Endodermal cell (in vitro differentiated cells): ENCODE data around the gene SELENOO. TPM values are rescaled to one million over a fixed set of nuclear protein-coding genes. Genes with fewer than 3 reads are reported as not detected.

Experiments
- DNase-seq: peaks from one replicate; pipeline ENCODE4 v3.0.0-alpha.2; 2017
- H3K27ac ChIP-seq: 2 replicates; pipeline ENCODE4 v1.5.1; 2013; ENCODE audit warnings: mild to moderate bottlenecking, low read depth, low read length, moderate library complexity
- H3K27me3 ChIP-seq: 2 replicates; pipeline ENCODE4 v1.6.1; 2013; ENCODE audit warnings: mild to moderate bottlenecking, low read length, moderate library complexity; ENCODE audit not compliant: insufficient read depth, control insufficient read depth, poor library complexity, severe bottlenecking
- H3K36me3 ChIP-seq: 2 replicates; pipeline ENCODE4 v1.7.0; 2013; ENCODE audit warnings: mild to moderate bottlenecking, low read length, moderate library complexity; ENCODE audit not compliant: control insufficient read depth, insufficient read depth
- H3K4me1 ChIP-seq: one replicate; pipeline ENCODE4 v1.7.0; 2013; ENCODE audit warnings: low read length; ENCODE audit not compliant: control insufficient read depth, insufficient read depth
- H3K4me3 ChIP-seq: 2 replicates; pipeline ENCODE4 v1.5.1; 2013; ENCODE audit warnings: mild to moderate bottlenecking, low read length, moderate library complexity
- H3K9ac ChIP-seq: 2 replicates; pipeline ENCODE4 v1.6.1; 2013; ENCODE audit warnings: mild to moderate bottlenecking, low read length, moderate library complexity; ENCODE audit not compliant: poor library complexity, severe bottlenecking; ENCODE audit errors: extremely low read depth
- H3K9me3 ChIP-seq: 2 replicates; pipeline ENCODE4 v1.6.1; 2013; ENCODE audit warnings: mild to moderate bottlenecking, low read length, moderate library complexity; ENCODE audit not compliant: control insufficient read depth
- H3K27ac Mint-ChIP-seq: 2 replicates; pipeline ENCODE4 v1.8.0; 2020; ENCODE audit warnings: mixed read lengths
- H3K27me3 Mint-ChIP-seq: 2 replicates; pipeline ENCODE4 v1.8.0; 2021; ENCODE audit warnings: mild to moderate bottlenecking, mixed read lengths; ENCODE audit not compliant: insufficient read depth
- H3K36me3 Mint-ChIP-seq: 2 replicates; pipeline ENCODE4 v1.8.0; 2020; ENCODE audit warnings: low read depth, mixed read lengths
- H3K4me1 Mint-ChIP-seq: 2 replicates; pipeline ENCODE4 v1.8.0; 2020; ENCODE audit warnings: mixed read lengths
- H3K4me3 Mint-ChIP-seq: 2 replicates; pipeline ENCODE4 v1.8.0; 2020; ENCODE audit warnings: mild to moderate bottlenecking, moderate library complexity, mixed read lengths
- H3K9me3 Mint-ChIP-seq: 2 replicates; pipeline ENCODE4 v1.8.0; 2020; ENCODE audit warnings: mild to moderate bottlenecking, mixed read lengths
- WGBS, 2 experiments: methylation state at CpG; one replicate each; pipeline versions ENCODE4 v1.1.5 to v1.1.7; 2013; ENCODE audit warnings: missing lambda C conversion rate in 2 of 2, mixed read lengths in 1 of 2; ENCODE audit not compliant: insufficient coverage in 1 of 2, insufficient read length in 1 of 2; 5-methylcytosine and 5-hydroxymethylcytosine counted together
- total RNA-seq, 2 donors: library from RNA; stranded (reverse); fragmentation: NEBNext Ultra II Directional in 1 of 2; extraction: Animal tissue kit (Norgen Biotek cat#: 25700) in 1 of 2; gene quantifications; 2 replicates in 1 of 2; 3 replicates in 1 of 2; pipeline ENCODE4 v1.2.1, GENCODE V29; 2021
- TF ChIP-seq, protein P1 (sequence below): fragments of 200-600 bp; sonication (generic); conservative IDR thresholded peaks from 2 replicates; pipeline ENCODE4 v1.5.0; 2021; ENCODE audit warnings: antibody characterized with exemption, mild to moderate bottlenecking

Gene SELENOO
- total RNA-seq, 2 donors from 2014 or later, result 22.2 to 22.9 TPM

DNA sequence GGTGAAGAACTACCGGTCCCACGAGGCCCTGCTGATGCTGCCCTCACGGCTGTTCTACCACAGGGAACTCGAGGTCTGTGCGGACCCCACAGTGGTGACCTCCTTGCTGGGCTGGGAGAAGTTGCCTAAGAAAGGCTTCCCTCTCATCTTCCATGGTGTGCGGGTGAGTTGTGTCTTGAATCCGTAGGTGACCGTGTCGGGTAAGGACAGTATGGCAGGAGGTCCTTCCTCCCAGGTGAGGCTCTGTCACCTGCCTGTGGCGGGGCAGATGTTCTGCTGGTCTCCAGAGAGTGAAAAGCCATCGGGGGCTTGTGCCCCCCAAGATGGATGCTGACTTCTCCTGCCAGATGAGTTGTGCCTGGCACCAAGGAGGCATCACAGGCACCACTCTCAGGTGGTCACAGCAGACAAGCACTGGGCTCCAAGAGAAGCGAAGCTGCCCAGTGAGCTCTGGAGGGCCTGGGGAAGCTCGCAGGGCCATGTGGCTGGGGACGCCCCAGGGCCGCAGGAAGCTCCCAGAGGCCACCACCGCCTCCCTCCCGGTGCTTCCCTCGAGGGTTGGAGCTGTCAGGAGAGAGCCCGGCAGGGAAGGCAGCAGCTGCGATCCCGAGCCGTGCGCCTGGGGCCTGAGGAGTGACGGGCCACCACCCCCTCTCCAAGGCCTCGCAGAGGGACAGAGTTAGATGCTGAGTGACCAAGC is 47.6 kb upstream of the SELENOO start:
- H3K27me3 Mint-ChIP-seq, result peaks cover 7% of the 10 kb centered on the region
- H3K36me3 Mint-ChIP-seq, result no peaks in the 10 kb centered on the region
- Histone ChIP-seq H3K9ac (no peak overlapping the region), H3K36me3 (no peaks in the 10 kb centered on the region), H3K4me3 (no peak overlapping the region), H3K27me3 (peaks cover 7% of the 10 kb centered on the region), H3K27ac (no peak overlapping the region), H3K4me1 (no peaks in the 10 kb centered on the region), H3K9me3 (no peaks in the 10 kb centered on the region)
- no peak overlapping the region for H3K4me3 Mint-ChIP-seq
- H3K27ac Mint-ChIP-seq, result no peak overlapping the region
- no peak for DNase-seq
- no peaks in the 10 kb centered on the region for H3K4me1 Mint-ChIP-seq
- TF ChIP-seq, protein P1, sequence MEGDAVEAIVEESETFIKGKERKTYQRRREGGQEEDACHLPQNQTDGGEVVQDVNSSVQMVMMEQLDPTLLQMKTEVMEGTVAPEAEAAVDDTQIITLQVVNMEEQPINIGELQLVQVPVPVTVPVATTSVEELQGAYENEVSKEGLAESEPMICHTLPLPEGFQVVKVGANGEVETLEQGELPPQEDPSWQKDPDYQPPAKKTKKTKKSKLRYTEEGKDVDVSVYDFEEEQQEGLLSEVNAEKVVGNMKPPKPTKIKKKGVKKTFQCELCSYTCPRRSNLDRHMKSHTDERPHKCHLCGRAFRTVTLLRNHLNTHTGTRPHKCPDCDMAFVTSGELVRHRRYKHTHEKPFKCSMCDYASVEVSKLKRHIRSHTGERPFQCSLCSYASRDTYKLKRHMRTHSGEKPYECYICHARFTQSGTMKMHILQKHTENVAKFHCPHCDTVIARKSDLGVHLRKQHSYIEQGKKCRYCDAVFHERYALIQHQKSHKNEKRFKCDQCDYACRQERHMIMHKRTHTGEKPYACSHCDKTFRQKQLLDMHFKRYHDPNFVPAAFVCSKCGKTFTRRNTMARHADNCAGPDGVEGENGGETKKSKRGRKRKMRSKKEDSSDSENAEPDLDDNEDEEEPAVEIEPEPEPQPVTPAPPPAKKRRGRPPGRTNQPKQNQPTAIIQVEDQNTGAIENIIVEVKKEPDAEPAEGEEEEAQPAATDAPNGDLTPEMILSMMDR, result no peak
- 94 to 95% methylated on average over 16 to 25 of the region's 25 CpGs for WGBS, 2 experiments
- H3K9me3 Mint-ChIP-seq, result no peaks in the 10 kb centered on the region

DNA sequence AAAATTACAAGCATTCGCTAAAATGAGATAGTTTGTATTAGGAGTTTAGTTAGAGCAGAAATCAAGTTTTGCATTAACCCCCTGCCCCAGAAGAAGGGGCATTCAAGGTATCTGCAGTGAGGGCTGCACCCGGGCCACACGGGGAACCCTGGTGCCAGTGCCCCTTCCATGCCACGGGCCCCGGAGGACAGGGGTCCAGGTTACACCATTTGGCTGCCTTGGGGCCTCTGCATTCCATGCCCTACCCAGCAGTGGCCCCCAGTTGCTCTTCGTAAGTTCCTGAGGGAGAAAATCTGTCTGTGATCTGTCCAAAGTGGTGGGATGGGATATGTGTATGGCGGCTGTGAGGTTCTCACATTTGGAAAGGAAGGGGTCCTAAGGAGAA is 47.1 kb upstream of the SELENOO start:
- Histone ChIP-seq H3K4me3 (no peak overlapping the region), H3K27ac (no peak overlapping the region), H3K9ac (no peak overlapping the region), H3K36me3 (no peaks in the 10 kb centered on the region), H3K27me3 (peaks cover 7% of the 10 kb centered on the region), H3K9me3 (no peaks in the 10 kb centered on the region), H3K4me1 (no peaks in the 10 kb centered on the region)
- Mint-ChIP-seq H3K4me1 (no peaks in the 10 kb centered on the region), H3K27ac (no peak overlapping the region), H3K27me3 (peaks cover 7% of the 10 kb centered on the region), H3K36me3 (no peaks in the 10 kb centered on the region), H3K9me3 (no peaks in the 10 kb centered on the region), H3K4me3 (no peak overlapping the region)
- no peak for DNase-seq
- WGBS, 2 experiments, result 89 to 100% methylated on average over 1 to 7 of the region's 7 CpGs
- TF ChIP-seq, protein P1, result no peak

DNA sequence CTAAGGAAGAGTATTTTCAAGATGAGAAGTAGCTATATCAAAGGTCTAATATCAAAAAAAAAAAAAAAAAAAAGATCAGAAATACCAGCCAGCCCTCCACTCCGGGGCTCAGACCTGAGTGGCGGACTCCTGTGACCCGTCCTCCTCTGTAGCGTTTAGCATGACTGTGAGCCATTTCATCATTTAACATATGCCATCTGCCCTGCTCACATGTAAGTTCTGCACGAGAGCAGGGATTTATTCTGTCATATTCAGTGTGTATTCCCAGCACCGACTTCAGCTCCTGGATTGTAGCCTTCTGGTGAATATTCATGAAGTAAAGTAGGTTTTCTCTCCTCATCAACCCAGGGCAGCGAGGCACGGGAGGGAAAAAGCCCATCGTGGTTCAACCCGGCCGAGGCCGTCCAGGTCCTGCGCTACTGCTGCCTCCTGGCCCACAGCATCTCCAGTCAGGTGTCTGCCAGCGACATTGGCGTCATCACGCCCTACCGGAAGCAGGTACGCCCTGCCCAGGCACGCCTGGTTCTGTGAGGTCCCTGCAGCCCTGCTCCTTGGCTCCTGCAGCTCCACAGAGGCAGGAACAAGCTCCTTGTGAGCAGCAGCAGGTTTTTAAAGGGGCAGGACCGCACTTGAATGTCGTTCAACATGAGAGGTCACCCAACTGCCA is 43.0 kb upstream of the SELENOO start:
- H3K27me3 ChIP-seq, result peaks cover 7% of the 10 kb centered on the region
- H3K27me3 Mint-ChIP-seq, result peaks cover 3% of the 10 kb centered on the region
- no peak overlapping the region for H3K27ac ChIP-seq
- no peaks in the 10 kb centered on the region for H3K9me3 ChIP-seq
- H3K4me3 Mint-ChIP-seq, result no peak overlapping the region
- DNase-seq, result peak; percentile 43
- no peak overlapping the region for H3K27ac Mint-ChIP-seq
- no peaks in the 10 kb centered on the region for H3K4me1 ChIP-seq
- peaks cover 4% of the 10 kb centered on the region for H3K4me1 Mint-ChIP-seq
- no peak overlapping the region for H3K9ac ChIP-seq
- no peaks in the 10 kb centered on the region for H3K36me3 Mint-ChIP-seq
- H3K9me3 Mint-ChIP-seq, result no peaks in the 10 kb centered on the region
- TF ChIP-seq, protein P1, result no peak
- no peak overlapping the region for H3K4me3 ChIP-seq
- no peaks in the 10 kb centered on the region for H3K36me3 ChIP-seq
- WGBS, 2 experiments, result 86 to 88% methylated on average over 15 to 21 of the region's 21 CpGs
